Gastrocnemius medialis (tissue), 4 donors: Measurements from ENCODE around the gene ARHGAP10.

Experiments
- POLR2A ChIP-seq, 2 donors: fragments of 450-650 bp; IDR thresholded peaks; one replicate each; pipeline ENCODE4 v1.6.1; 2017; ENCODE audit warnings: antibody characterized with exemption in 2 of 2, mild to moderate bottlenecking in 2 of 2, moderate library complexity in 2 of 2
- TF ChIP-seq, protein P1 (sequence below), 5 experiments: fragments of 450-650 bp in 3 of 5; fragments of 200-600 bp in 2 of 5; sonication (generic) in 2 of 5; IDR thresholded peaks in 4 of 5; conservative IDR thresholded peaks in 1 of 5; 1 replicate in 4 of 5; 2 replicates in 1 of 5; pipeline ENCODE4 v1.5.1; 2016 to 2019; ENCODE audit warnings: antibody characterized with exemption in 5 of 5, mild to moderate bottlenecking in 3 of 5, moderate library complexity in 3 of 5

DNA sequence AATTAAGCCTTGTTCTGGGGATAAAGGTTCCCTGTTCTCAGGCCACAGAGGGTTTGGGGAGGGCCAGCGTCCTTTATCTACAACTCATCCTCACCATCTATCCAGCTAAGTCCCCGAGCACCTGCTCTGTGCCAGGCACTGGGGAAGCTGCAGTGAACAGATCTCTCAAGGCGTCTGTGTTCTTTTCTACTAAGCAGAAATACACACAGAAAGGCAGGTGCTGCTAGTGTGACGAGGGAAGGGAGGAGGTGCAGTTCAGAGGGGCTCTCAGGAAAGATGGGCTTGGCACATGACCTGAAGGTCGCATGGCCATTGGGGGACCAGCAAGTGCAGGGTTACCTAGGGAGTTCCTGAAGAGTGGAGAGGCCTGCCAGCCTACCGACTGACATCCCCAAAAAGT, 358.1 kb downstream of the ARHGAP10 start:
- TF ChIP-seq, protein P1, sequence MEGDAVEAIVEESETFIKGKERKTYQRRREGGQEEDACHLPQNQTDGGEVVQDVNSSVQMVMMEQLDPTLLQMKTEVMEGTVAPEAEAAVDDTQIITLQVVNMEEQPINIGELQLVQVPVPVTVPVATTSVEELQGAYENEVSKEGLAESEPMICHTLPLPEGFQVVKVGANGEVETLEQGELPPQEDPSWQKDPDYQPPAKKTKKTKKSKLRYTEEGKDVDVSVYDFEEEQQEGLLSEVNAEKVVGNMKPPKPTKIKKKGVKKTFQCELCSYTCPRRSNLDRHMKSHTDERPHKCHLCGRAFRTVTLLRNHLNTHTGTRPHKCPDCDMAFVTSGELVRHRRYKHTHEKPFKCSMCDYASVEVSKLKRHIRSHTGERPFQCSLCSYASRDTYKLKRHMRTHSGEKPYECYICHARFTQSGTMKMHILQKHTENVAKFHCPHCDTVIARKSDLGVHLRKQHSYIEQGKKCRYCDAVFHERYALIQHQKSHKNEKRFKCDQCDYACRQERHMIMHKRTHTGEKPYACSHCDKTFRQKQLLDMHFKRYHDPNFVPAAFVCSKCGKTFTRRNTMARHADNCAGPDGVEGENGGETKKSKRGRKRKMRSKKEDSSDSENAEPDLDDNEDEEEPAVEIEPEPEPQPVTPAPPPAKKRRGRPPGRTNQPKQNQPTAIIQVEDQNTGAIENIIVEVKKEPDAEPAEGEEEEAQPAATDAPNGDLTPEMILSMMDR (IDR thresholded peaks at IDR 0.05 in 4 of 5, conservative IDR thresholded peaks at IDR 0.05 in 1 of 5) = no peak
- no peak for TF ChIP-seq POLR2A (IDR thresholded peaks at IDR 0.05)
